HG03520 (cell line): Measurements from ENCODE around the gene THBS2.
"Not testable (repeated sequence)": the region's sequence is repeated elsewhere in the genome, so short reads cannot be mapped to it uniquely, and the experiment has no call there.

Experiments used
- ATAC-seq: cut with Tn5 transposase; IDR thresholded peaks from one replicate; pipeline ENCODE4 v1.9.1; 2021; ENCODE audit warnings: mild to moderate bottlenecking, moderate library complexity; ENCODE audit not compliant: unreplicated experiment

Gene THBS2

GRCh38 chr6:169273511-169273910 lies 19.9 kb upstream of the THBS2 start:
- no peak for ATAC-seq

DNA sequence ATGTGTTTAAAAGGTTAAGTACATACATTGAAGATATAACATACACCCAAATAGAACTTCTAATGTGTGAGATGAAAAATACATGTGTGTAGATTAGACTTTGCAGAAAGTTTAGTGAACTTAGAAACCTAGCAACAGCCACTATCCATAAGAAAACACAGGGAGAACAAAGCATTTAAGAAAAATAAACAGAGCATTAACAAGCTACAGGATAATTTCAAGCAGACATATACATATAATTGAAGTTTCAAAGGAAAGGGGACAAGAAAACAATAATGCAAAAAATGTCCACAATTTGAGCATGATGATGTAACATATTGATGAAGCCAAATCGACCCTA lies 18.2 kb upstream of the THBS2 start:
- no peak for ATAC-seq

DNA sequence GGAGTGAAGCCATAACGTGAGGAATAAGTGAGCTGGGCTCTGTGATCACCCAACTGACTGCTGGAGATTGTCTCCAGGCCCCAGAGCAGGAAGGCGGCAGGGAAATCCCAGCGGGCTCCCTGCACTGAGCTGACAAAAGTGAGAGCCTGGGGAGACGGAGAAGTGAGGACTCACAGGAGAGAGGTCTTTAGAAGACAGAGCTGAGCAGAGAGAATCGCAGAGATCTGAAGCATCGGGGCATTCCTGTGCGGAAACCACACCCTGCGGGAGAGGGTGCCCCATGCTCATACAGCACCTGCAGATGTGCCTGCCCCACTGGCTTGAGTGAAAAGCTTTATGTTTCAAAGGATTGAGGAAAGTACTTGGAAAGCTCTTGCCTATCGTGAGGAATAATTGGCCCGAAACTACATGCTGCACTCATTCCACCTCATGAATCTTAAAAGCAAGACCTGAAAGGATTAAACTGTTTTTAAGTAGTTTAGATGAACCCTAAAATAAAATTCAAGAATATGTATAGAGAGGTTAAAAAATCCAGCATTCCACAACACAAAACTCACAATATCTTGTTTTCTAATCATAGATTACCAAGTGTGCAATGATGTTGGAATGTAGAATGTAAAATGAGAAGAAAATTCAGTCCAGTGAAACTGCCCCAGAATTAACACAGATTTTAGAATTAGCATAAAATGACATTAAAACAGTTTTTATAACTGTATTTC lies 17.7 kb upstream of the THBS2 start:
- no peak for ATAC-seq

DNA sequence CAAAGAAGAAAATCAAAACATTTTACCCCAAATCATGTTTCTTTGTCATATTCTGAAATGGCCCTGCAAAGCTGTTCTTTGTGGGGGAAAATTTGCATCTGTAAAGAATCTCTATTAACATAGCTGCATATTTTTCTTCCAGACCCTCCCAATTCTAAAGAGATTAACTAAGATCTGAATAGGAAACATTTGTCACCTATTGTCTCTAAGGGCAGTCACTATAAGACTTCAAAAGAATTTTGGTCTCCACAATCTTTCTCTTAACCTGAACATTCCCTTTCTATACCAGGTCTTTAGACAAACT lies 16.4 kb upstream of the THBS2 start:
- not testable (repeated sequence) for ATAC-seq

DNA sequence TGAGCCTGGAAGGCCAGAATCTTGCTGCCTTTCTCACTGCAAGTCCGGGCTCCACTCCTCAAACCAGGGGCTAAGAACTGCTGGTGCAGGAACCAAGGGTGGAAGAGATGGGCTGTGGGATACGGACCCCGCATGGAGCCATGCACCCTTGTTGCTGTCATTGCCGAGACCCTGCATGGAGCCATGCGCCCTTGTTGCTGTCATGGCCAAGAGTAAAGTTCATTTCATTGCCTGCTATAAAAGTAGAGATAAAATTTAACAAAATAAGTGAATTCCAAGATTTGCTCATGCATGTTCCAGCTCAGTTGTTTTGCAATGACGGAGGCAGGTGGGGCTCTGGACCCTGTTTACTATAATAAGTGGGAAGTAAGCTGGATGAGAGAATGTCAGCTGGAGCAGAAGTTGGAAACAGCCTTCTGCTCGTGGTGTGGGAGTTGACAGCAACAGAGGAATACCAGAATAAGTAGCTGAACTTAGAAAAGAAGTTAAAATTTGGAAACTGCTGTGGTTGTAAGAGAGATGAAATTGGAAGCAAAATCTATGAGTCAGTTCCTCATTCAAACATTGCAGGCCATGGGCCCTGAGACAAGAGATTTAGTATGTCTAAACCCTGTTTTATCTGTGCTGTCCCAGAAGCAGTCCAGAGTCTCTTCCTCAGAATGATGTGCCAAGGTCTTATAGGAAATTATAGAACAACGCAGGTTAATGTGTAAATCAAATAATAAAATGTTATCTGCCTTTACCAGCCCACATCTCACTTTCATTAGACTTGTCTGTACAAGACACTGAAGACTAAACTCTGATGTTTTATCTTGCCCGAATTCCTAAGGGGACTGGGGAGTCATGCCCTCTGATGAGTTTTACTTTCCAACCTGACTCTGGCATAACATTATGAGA lies 15.8 kb upstream of the THBS2 start:
- ATAC-seq = no peak

- no peak for ATAC-seq
Observed at GRCh38 chr6:169268276-169268675, 14.6 kb upstream of the THBS2 start.

- ATAC-seq = no peak
Observed at GRCh38 chr6:169266746-169267591, 13.3 kb upstream of the THBS2 start.

GRCh38 chr6:169266261-169266660 lies 12.6 kb upstream of the THBS2 start:
- ATAC-seq = no peak

DNA sequence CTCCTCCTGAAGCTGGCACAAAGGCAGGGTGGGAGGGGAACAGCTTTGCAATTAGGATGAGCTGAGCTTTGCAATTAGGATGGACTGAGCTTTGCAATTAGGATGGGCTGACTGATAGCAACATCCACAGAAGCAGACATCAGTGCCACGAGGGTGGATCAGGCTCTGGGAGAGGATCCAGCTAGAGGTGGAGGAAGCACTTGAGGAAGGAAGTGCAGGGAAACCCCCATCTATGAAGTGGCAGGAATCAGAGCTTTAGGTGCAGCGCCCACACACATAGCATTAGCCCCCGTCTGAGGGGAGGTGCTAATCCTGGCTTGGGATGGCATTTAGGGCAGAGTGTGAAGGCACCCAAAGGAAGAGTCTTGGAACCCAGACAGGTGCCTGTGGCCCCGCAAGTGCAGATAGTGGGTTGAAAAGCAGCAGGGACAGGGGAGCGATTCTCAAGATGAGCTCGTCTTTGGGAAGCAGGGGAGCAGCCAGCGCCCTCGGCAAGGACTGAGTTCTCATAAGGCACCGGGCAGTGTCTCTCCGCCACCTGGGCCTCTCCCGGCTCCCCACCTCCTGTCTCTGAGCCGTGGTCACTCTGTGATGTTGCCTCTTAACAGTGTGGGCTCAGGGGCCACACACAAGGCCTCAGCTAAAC lies 12.0 kb upstream of the THBS2 start:
- no peak for ATAC-seq

DNA sequence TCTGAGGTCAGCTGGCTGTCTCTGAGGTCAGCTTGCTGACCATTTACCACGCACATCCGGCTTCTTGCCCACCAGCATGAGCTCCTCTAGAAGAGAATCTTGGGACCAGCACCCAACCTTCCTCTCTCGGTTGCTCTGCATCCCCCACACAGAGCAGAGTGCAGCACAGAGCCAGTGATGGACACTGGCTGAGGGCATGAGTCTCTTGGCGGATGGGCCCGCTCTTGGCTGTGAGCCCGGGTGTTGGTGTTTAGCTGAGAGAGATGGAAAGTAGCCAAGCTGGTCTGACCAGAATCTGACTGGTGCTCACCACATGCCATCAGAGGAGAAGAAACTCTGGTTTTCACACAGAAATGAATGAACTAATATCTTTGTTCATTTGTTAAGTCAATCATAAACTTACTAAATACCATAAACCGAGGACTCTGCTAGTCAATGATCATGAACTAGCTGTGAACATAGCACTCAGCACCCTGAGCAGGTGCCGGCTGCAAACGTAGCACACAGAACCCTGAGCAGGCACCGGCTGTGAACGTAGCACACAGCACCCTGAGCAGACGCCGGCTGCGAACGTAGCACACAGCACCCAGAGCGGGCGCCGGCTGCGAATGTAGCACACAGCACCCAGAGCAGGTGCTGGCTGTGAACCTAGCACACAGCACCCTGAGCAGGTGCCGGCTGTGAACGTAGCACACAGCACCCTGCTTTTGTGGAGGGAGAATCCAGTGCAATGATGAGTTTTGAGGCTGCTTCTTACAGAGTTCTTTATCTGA lies 10.4 kb upstream of the THBS2 start:
- no peak for ATAC-seq

- ATAC-seq = no peak
Observed at GRCh38 chr6:169263374-169263773, 9.7 kb upstream of the THBS2 start.

DNA sequence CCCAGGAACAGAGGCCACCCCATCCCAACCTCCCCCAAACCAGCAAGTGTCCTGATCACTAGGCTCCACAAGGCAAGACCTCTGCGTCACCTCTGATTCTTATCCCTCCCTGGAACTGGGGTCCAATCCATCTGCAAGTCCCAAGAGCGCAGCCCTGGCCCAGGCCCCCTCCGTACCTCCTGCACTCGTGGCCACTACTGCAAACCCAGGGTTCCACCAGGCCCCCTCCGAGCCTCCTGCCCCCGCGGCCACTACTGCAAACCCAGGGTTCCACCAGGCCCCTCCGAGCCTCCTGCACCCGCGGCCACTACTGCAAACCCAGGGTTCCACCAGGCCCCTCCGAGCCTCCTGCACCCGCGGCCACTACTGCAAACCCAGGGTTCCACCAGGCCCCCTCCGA lies 9.0 kb upstream of the THBS2 start:
- ATAC-seq = not testable (repeated sequence)

- ATAC-seq = no peak
Observed at GRCh38 chr6:169256518-169256917, 2.9 kb upstream of the THBS2 start.

DNA sequence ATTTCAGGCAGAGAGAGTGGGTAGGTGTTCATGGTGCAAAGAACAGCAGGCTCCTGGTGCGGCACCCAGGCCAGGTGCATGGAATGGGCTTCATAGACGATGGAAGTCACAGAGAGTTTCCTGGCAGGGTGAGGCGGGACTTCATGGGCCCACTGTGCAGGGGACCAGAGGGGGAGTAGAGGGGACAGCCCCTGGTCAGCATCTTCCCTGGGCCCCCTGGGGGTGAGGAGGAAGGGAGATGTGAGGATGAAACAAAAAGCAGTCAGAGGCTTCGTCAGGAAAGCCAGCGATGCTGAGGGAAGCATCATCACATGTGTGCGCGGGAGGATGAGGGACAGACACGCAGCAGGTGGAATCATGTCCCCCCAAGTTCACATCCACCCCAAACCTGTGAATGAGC lies 2.4 kb upstream of the THBS2 start:
- ATAC-seq = no peak

DNA sequence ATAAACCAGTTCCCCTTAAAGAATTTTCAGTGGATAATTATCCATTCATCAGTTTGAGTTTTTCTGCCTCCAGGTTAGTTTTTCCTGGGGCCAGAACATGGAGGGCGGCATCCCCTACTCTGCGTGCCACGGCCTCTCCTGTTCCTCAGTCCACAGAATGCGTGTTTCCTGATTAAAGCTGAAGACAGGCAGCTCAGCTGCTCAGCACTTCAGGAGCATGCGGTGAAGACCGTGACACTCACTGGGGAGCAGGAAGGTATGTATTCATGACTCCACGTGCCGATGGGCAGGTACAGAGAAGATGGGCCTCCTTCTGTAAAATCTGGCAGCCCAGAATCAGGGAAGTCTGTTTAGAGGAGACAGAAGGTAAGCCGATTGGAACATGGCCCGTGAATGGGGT lies 2.0 kb upstream of the THBS2 start:
- ATAC-seq = no peak

DNA sequence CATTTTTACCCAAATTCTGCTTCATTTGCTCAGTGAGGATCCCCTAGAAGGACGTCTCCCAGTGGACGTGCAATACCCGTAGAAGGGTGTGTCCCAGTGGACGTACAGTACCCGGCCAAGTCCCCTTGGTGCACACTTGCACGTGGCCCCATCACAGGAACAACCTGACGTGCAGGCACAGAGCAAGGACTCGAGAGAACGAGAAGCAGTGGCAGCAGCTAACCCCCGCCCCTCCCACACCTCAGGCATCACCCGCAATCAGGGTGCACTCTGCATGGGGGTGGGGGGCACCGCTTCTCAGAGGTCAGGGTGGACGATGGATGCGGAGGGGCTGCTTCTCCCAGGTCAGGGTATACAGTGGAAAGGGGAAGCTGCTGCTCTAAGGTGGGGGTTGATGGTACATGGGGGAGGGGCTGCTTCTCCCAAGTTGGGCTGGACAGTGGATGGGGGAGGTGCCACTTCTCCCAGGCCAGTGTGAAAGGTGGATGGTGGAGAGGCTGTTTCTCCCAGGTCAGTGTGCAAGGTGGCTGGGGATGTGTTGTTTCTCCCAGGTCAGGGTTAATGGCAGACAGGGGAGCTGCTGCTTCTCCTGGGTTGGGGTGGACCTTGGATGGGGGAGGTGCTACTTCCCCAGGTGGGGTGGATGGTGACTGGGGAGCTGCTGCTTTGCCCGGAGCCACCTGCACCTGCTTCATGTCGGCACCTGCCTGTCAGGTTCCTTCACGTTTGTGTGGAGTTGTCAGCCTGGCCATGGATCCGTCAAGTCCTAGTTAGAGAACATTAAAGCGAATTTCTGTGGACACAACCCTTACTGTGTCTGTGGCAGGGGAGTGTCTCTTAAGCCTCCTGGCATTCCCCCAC lies 1.0 kb upstream of the THBS2 start:
- no peak for ATAC-seq

GRCh38 chr6:169252505-169253189 lies 999 bp downstream of the THBS2 start:
- no peak for ATAC-seq

- no peak for ATAC-seq
Observed at GRCh38 chr6:169251822-169252504, 1.7 kb downstream of the THBS2 start.
